Measurements from ENCODE around the gene FYN.

Gene FYN

GRCh38 chr6:111614833-111615582, 258.2 kb downstream of the FYN start:
- DNase-seq = no peak

- DNase-seq = no peak
These were observed 260.9 kb downstream of the FYN start for GRCh38 chr6:111612379-111612778.

GRCh38 chr6:111610548-111611172, 262.6 kb downstream of the FYN start:
- no peak for DNase-seq
